AG04450 (cell line): ENCODE results near the gene PRKCQ. TPM values are rescaled to one million over a fixed set of nuclear protein-coding genes. Genes with fewer than 3 reads are reported as not detected.
A peak's percentile ranks its signal among the peaks of the same experiment; 100 is the strongest.
"Not testable (repeated sequence)": the region's sequence is repeated elsewhere in the genome, so short reads cannot be mapped to it uniquely, and the experiment has no call there.

Experiments
- CTCF ChIA-PET: fragments of 300-600, 350-600 bp; formaldehyde crosslinking; extraction: SDS; loops from one replicate; lab custom pipeline; 2022; ENCODE audit warnings: antibody characterized with exemption, inconsistent platforms; lab: Charles Lee
- POLR2A ChIA-PET: fragments of 350-600 bp; formaldehyde crosslinking; extraction: SDS; loops from one replicate; lab custom pipeline; 2021; ENCODE audit warnings: antibody characterized with exemption, inconsistent platforms; lab: Yijun Ruan, JAX
- DNase-seq: peaks from one replicate; pipeline ENCODE4 v3.0.0-alpha.2; 2011; ENCODE audit warnings: low read depth, low spot score
- H3K27ac ChIP-seq: one replicate; pipeline ENCODE4 v1.5.1; 2012; ENCODE audit warnings: low read depth, low read length, control low read depth
- H3K27me3 ChIP-seq: one replicate; pipeline ENCODE4 v1.6.0; 2012; ENCODE audit warnings: low read length; ENCODE audit not compliant: control insufficient read depth, insufficient read depth
- H3K4me3 ChIP-seq: 2 replicates; pipeline ENCODE4 v1.5.1; 2011; ENCODE audit warnings: mild to moderate bottlenecking, low read depth, low read length, control low read depth
- H3K9me3 ChIP-seq: 2 replicates; pipeline ENCODE4 v1.5.1; 2012; ENCODE audit warnings: low read length; ENCODE audit not compliant: control insufficient read depth, insufficient read depth
- polyA plus RNA-seq: library from polyadenylated mRNA; depleted of rRNA; stranded (reverse); fragments of >200 nt; gene quantifications from 2 replicates; pipeline ENCODE4 v1.2.3, GENCODE V29; 2011
- TF ChIP-seq, protein P1 (sequence below): IDR thresholded peaks from 2 replicates; pipeline ENCODE4 v1.5.1; 2011; ENCODE audit warnings: low read depth, low read length, control low read depth, inconsistent platforms

The PRKCQ gene
- polyA plus RNA-seq, 1 experiment = 0.10 TPM

DNA sequence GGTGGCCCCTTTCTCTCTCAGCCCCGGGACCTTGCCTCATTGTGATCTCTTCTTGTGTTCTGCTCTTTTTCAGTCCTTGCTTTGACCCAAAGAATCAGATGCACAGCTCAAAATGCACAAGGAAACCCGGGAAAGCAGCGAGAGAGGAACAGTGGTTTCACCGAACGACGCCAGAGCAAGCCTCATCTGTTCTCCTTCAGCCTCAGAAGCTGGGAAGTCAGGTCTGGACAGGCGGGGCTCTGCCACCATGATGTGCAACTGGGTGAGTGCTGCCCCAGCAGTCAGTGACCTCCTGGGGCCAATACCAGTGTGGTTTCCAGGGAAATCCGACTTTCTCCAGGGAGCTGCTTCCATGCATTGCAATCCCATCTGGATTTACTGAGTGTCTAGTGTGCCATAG, 133.4 kb downstream of the PRKCQ start:
- POLR2A ChIA-PET = no interaction called here
- CTCF ChIA-PET = interaction anchor here (0.5 to 1.4 kb wide), 4 partner anchors 32 to 1724 kb away, joined by 3 to 6 read pairs (median 5); no protein-coding TSS in a partner anchor

DNA sequence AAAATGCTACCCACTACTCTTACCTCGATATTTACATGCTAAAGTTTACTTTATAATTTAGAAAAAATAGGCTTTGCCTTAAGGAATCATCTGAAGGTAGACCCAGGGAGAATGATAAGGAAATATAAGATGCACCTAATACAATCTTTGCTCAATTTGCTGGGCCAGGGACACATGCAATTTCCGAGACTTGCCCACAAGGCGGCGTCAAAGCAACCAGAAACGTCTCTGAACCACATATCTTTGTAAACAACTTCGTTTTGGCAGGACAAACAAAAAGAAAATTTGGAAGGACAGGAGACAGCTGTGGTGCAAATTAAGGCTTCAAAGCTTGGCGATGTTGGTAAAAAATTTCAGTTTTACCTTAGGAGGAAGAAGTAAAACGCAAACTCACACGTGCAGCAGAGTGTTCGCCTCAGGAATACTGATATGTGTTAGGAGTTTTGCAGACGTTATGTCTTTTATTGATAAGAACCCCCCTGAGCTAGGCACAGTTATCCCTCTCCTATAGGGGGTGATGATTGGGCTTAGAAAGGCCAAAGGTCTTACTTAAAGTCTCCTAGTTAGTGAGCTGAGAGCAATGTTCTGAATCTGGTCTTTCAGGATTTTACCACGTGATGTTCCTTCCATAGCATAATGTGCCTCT, 134.3 kb downstream of the PRKCQ start:
- CTCF ChIA-PET = interaction anchor here (0.6 to 1.4 kb wide), 5 partner anchors 31 to 969 kb away, joined by 3 to 6 read pairs (median 4); no protein-coding TSS in a partner anchor
- DNase-seq = peak; percentile 2
- POLR2A ChIA-PET = no interaction called here
- H3K4me3 ChIP-seq = no peak overlapping the region
- no peaks in the 10 kb centered on the region for H3K9me3 ChIP-seq
- TF ChIP-seq, protein P1, sequence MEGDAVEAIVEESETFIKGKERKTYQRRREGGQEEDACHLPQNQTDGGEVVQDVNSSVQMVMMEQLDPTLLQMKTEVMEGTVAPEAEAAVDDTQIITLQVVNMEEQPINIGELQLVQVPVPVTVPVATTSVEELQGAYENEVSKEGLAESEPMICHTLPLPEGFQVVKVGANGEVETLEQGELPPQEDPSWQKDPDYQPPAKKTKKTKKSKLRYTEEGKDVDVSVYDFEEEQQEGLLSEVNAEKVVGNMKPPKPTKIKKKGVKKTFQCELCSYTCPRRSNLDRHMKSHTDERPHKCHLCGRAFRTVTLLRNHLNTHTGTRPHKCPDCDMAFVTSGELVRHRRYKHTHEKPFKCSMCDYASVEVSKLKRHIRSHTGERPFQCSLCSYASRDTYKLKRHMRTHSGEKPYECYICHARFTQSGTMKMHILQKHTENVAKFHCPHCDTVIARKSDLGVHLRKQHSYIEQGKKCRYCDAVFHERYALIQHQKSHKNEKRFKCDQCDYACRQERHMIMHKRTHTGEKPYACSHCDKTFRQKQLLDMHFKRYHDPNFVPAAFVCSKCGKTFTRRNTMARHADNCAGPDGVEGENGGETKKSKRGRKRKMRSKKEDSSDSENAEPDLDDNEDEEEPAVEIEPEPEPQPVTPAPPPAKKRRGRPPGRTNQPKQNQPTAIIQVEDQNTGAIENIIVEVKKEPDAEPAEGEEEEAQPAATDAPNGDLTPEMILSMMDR = peak; percentile 68
- peaks cover 8% of the 10 kb centered on the region for H3K27me3 ChIP-seq
- no peak overlapping the region for H3K27ac ChIP-seq

More for the DNA sequence above, 133.4 kb downstream of the PRKCQ start:
- Histone ChIP-seq H3K27me3 (peaks cover 6% of the 10 kb centered on the region), H3K4me3 (no peak overlapping the region), H3K9me3 (no peaks in the 10 kb centered on the region), H3K27ac (no peak overlapping the region)
- TF ChIP-seq, protein P1 = no peak
- no peak for DNase-seq

DNA sequence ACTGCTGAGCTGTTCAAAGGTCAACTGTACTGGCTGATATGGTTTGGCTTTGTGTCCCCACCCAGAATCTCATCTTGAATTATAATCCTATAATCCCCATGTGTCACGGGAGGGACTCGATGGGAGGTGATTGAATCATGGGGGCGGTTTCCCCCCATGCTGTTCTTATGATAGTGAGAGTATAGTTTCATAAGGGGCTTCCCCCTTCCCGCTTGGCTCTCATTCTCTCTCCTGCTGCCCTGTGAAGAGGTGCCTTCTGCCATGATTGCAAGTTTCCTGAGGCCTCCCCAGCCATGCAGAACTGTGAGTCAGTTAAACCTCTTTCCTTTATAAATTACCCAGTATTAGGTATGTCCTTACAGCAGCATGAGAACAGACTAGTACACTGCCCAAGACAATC, 140.2 kb downstream of the PRKCQ start:
- H3K4me3 ChIP-seq, CTCF ChIA-PET, H3K27ac ChIP-seq, DNase-seq, POLR2A ChIA-PET, H3K27me3 ChIP-seq, H3K9me3 ChIP-seq: not testable (repeated sequence)

DNA sequence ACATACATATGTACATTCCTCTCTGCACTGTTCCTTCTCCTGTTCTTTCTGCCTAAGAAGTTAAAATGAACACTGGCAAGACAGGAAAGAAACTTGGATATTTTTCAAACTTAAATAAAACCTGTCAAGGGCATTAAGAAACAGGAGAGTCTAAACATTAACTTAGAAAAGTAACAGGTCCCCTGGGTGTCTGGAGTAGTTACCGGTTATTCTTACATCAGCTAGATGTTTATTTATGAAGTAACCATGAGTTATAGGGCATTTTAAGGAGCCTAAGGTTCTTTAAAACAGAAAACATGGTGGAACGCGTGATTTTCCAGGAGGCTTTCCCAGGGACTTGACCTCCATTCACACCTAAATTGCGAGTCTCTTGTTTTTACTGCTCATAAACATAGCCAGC, 148.2 kb downstream of the PRKCQ start:
- Histone ChIP-seq H3K27me3 (no peaks in the 10 kb centered on the region), H3K9me3 (no peaks in the 10 kb centered on the region), H3K4me3 (no peak overlapping the region), H3K27ac (no peak overlapping the region)
- DNase-seq = no peak
- POLR2A ChIA-PET = no interaction called here
- CTCF ChIA-PET = no interaction called here
- TF ChIP-seq, protein P1 = no peak

DNA sequence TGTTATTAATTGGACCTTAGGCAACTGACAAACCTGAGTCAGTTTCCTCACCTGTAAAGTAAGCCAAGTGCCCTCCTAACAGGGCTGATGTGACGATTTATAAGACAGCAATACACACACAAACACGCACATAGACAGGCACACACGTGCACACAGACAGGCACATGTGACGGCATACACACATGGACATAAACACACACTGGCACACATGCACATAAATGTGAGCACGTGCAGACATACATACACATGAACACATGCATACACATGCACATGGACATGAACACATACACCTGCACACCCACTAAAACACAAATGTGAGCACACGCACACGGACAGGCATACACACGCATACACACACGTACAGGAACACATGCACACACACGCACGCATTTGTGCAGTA, 148.9 kb downstream of the PRKCQ start:
- Histone ChIP-seq H3K4me3 (no peak overlapping the region), H3K9me3 (no peaks in the 10 kb centered on the region), H3K27me3 (no peaks in the 10 kb centered on the region), H3K27ac (no peak overlapping the region)
- TF ChIP-seq, protein P1 = no peak
- CTCF ChIA-PET = no interaction called here
- POLR2A ChIA-PET = no interaction called here
- no peak for DNase-seq
